K562 (cell line): Measurements from ENCODE around the gene SLC27A2. TPM values are rescaled to one million over a fixed set of nuclear protein-coding genes. Genes with fewer than 3 reads are reported as not detected.
A peak's percentile ranks its signal among the peaks of the same experiment; 100 is the strongest.

ENCODE experiments used
- DPF2 ChIP-seq: fragments of 450-650 bp; IDR thresholded peaks from 2 replicates; pipeline ENCODE4 v1.6.1; 2016
- NRF1 ChIP-seq, 2 experiments: fragments of 450-650 bp; IDR thresholded peaks in 1 of 2; conservative IDR thresholded peaks in 1 of 2; 2 replicates each; pipeline ENCODE4 v1.6.1; 2014; ENCODE audit warnings: mild to moderate bottlenecking in 2 of 2
- PCBP2 ChIP-seq: fragments of 200-400 bp; formaldehyde crosslinking; IDR thresholded peaks from 2 replicates; pipeline ENCODE4 v1.6.1; 2018; ENCODE audit warnings: low read length, low read depth, mild to moderate bottlenecking, moderate library complexity; ENCODE audit not compliant: poor library complexity, severe bottlenecking
- RCOR1 ChIP-seq, 2 experiments: IDR thresholded peaks; 2 replicates each; pipeline ENCODE4 v1.6.1; 2012; ENCODE audit warnings: low read depth in 2 of 2, low read length in 2 of 2, borderline replicate concordance in 1 of 2, improper control_type of control experiment in 1 of 2
- SMARCE1 ChIP-seq: fragments of 450-650 bp; IDR thresholded peaks from 2 replicates; pipeline ENCODE4 v1.7.1; 2016; ENCODE audit warnings: mild to moderate bottlenecking
- ZNF134 ChIP-seq: fragments of 250-450 bp; sonication (Bioruptor Pico); conservative IDR thresholded peaks from 2 replicates; pipeline ENCODE4 v1.4.0; 2020
- ZNF354B ChIP-seq: fragments of 250-450 bp; sonication (Bioruptor Pico); IDR thresholded peaks from 2 replicates; pipeline ENCODE4 v1.4.0; 2020
- ZNF551 ChIP-seq: fragments of 250-450 bp; sonication (Bioruptor Pico); IDR thresholded peaks from 2 replicates; pipeline ENCODE4 v1.5.0; 2021; ENCODE audit warnings: mild to moderate bottlenecking, moderate library complexity
- polyA plus RNA-seq, 8 experiments: library from polyadenylated mRNA; depleted of rRNA in 4 of 8; stranded (reverse) in 5 of 8; unstranded in 3 of 8; fragments of >200 nt; fragmentation: Nextera tagmentation in 2 of 8; fragmentation: Illumina TruSeq in 1 of 8; extraction: Ambion mirVana in 2 of 8; extraction: Trizol in 1 of 8; gene quantifications; 2 replicates each; pipeline versions ENCODE4 v1.2.1 to v1.2.3, GENCODE V29; 2011 to 2014; ENCODE audit warnings: inconsistent platforms in 1 of 8, missing spikeins in 1 of 8
- total RNA-seq, 7 experiments: library from RNA; depleted of rRNA in 6 of 7; stranded (reverse); fragments of >200 nt in 6 of 7; fragmentation: Illumina TruSeq in 2 of 7; extraction: Trizol in 2 of 7; gene quantifications; 2 replicates each; pipeline versions ENCODE4 v1.2.1 to v1.2.3, GENCODE V29; 2011 to 2021; ENCODE audit warnings: low replicate concordance in 1 of 7
- TF ChIP-seq, protein P1 (sequence below), 2 experiments: fragments of 450-650 bp; IDR thresholded peaks; 2 replicates each; pipeline ENCODE4 v1.6.1; 2016; ENCODE audit warnings: mild to moderate bottlenecking in 2 of 2, borderline replicate concordance in 1 of 2, low read depth in 1 of 2, moderate library complexity in 1 of 2
- TF ChIP-seq, protein P2 (sequence below): fragments of 200-800 bp; sonication (Bioruptor generic); IDR thresholded peaks from 2 replicates; pipeline ENCODE4 v1.6.1; 2016; ENCODE audit warnings: missing genetic modification characterization, missing compliant biosample characterization
- TF ChIP-seq, protein P3 (sequence below): fragments of 450-650 bp; formaldehyde crosslinking; IDR thresholded peaks from 2 replicates; pipeline ENCODE4 v1.4.0; 2020; ENCODE audit warnings: mild to moderate bottlenecking, moderate library complexity

SLC27A2 gene
- total and polyA plus RNA-seq, 9 of the 15 experiments (the other 6 are each of a cell fraction or from before 2014, with no cell fraction given), result 4.9 to 38.0 (median 22.7) TPM

DNA sequence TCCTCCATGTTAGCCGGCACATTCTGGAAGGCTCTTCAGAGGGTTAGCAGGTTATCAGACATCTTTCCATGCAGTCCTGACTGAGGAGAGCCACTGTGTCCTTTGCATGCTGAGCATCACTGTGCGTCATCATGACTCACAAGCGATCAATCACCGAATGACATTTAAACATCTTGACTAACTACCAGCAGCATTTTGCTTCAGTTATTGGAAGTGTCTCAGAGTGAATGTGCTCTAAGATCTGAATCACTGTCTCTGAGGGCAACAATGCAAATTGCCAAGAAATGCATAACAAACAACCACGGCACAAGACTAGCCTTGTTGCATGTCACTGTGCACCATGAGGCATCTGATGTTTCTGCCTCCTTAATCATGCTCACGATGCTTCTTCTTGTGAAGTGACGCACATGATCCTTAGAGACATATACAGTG lies 44.6 kb upstream of the SLC27A2 start (continued):
- TF ChIP-seq, protein P1, sequence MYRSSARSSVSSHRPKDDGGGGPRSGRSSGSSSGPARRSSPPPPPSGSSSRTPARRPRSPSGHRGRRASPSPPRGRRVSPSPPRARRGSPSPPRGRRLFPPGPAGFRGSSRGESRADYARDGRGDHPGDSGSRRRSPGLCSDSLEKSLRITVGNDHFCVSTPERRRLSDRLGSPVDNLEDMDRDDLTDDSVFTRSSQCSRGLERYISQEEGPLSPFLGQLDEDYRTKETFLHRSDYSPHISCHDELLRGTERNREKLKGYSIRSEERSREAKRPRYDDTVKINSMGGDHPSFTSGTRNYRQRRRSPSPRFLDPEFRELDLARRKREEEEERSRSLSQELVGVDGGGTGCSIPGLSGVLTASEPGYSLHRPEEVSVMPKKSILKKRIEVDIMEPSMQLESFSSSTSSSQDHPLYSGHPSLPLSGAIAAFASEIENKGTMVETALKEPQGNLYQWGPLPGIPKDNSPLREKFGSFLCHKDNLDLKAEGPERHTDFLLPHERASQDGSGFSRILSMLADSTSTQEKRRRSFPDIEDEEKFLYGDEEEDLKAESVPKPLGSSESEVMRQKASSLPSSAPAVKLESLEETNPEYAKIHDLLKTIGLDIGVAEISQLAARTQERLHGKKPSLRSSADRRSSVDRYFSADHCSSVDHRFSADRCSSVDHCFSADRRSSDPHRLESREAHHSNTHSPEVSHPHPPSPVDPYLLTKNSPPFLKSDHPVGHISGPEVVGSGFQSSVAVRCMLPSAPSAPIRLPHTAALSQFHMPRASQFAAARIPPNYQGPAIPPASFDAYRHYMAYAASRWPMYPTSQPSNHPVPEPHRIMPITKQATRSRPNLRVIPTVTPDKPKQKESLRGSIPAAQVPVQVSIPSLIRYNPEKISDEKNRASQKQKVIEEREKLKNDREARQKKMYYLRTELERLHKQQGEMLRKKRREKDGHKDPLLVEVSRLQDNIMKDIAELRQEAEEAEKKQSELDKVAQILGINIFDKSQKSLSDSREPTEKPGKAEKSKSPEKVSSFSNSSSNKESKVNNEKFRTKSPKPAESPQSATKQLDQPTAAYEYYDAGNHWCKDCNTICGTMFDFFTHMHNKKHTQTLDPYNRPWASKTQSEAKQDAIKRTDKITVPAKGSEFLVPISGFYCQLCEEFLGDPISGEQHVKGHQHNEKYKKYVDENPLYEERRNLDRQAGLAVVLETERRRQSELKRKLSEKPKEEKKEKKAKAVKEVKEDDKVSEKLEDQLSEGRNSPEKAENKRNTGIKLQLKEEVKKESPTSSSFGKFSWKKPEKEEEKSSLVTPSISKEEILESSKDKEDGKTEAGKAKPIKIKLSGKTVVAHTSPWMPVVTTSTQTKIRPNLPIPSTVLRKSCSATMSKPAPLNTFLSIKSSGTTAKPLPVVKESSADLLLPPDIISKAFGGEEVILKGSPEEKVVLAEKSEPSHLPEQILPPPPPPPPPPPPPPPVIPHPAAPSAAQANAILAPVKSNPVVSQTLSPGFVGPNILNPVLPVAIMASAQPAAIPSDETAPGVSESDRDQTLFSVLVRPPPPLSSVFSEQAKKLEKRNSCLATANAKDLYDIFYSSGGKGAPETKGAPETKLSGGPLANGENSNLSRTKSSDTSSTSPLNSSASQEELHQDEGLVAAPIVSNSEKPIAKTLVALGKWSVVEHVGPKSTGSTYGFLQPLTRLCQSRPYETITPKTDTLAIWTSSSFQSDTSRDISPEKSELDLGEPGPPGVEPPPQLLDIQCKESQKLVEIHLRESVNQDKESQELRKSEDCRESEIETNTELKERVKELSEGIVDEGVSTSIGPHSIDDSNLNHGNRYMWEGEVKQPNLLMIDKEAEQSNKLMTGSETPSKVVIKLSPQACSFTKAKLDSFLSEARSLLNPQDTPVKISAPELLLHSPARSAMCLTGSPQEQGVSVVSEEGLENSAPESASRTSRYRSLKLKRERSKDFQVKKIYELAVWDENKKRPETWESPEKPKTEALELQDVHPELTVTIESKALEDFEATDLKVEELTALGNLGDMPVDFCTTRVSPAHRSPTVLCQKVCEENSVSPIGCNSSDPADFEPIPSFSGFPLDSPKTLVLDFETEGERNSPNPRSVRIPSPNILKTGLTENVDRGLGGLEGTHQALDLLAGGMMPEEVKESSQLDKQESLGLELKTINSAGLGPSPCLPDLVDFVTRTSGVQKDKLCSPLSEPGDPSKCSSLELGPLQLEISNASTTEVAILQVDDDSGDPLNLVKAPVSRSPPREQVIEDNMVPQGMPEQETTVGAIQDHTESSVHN (IDR thresholded peaks at IDR 0.05; ENCODE audit: borderline replicate concordance in 1 of 2, low read depth in 1 of 2), result peak in 1 of 2 experiments; percentile 83; a peak in 2 of 4 replicates
- TF ChIP-seq NRF1 (conservative IDR thresholded peaks at IDR 0.05 in 1 of 2, IDR thresholded peaks at IDR 0.05 in 1 of 2) (peak in 1 of 2 experiments; percentile 23; a peak in 1 of 4 replicates), RCOR1 (IDR thresholded peaks at IDR 0.05; ENCODE audit: borderline replicate concordance in 1 of 2, low read depth in 2 of 2, low read length in 2 of 2) (peak in 1 of 2 experiments; percentile 95; a peak in 2 of 4 replicates), ZNF551 (no peak), ZNF354B (CRISPR knock-in tag) (no peak), PCBP2 (no peak), ZNF134 (CRISPR knock-in tag) (no peak), SMARCE1 (peak; percentile 93), DPF2 (peak; percentile 89)
- TF ChIP-seq, protein P2, sequence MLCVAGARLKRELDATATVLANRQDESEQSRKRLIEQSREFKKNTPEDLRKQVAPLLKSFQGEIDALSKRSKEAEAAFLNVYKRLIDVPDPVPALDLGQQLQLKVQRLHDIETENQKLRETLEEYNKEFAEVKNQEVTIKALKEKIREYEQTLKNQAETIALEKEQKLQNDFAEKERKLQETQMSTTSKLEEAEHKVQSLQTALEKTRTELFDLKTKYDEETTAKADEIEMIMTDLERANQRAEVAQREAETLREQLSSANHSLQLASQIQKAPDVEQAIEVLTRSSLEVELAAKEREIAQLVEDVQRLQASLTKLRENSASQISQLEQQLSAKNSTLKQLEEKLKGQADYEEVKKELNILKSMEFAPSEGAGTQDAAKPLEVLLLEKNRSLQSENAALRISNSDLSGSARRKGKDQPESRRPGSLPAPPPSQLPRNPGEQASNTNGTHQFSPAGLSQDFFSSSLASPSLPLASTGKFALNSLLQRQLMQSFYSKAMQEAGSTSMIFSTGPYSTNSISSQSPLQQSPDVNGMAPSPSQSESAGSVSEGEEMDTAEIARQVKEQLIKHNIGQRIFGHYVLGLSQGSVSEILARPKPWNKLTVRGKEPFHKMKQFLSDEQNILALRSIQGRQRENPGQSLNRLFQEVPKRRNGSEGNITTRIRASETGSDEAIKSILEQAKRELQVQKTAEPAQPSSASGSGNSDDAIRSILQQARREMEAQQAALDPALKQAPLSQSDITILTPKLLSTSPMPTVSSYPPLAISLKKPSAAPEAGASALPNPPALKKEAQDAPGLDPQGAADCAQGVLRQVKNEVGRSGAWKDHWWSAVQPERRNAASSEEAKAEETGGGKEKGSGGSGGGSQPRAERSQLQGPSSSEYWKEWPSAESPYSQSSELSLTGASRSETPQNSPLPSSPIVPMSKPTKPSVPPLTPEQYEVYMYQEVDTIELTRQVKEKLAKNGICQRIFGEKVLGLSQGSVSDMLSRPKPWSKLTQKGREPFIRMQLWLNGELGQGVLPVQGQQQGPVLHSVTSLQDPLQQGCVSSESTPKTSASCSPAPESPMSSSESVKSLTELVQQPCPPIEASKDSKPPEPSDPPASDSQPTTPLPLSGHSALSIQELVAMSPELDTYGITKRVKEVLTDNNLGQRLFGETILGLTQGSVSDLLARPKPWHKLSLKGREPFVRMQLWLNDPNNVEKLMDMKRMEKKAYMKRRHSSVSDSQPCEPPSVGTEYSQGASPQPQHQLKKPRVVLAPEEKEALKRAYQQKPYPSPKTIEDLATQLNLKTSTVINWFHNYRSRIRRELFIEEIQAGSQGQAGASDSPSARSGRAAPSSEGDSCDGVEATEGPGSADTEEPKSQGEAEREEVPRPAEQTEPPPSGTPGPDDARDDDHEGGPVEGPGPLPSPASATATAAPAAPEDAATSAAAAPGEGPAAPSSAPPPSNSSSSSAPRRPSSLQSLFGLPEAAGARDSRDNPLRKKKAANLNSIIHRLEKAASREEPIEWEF (CRISPR knock-in tag), result no peak
- TF ChIP-seq, protein P3, sequence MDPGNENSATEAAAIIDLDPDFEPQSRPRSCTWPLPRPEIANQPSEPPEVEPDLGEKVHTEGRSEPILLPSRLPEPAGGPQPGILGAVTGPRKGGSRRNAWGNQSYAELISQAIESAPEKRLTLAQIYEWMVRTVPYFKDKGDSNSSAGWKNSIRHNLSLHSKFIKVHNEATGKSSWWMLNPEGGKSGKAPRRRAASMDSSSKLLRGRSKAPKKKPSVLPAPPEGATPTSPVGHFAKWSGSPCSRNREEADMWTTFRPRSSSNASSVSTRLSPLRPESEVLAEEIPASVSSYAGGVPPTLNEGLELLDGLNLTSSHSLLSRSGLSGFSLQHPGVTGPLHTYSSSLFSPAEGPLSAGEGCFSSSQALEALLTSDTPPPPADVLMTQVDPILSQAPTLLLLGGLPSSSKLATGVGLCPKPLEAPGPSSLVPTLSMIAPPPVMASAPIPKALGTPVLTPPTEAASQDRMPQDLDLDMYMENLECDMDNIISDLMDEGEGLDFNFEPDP (CRISPR knock-in tag), result no peak
